Osteoblast (primary cell): Measurements from ENCODE around the gene ETV6. TPM values are rescaled to one million over a fixed set of nuclear protein-coding genes. Genes with fewer than 3 reads are reported as not detected.

ENCODE experiments used
- DNase-seq: peaks from one replicate; pipeline ENCODE4 v3.0.0; 2011; ENCODE audit warnings: low spot score, mixed read lengths; ENCODE audit not compliant: insufficient read length; ENCODE audit errors: missing footprints
- H2AFZ ChIP-seq: 2 replicates; pipeline ENCODE4 v1.6.0; 2011; ENCODE audit warnings: mild to moderate bottlenecking, low read length
- H3K27ac ChIP-seq: 2 replicates; pipeline ENCODE4 v1.5.1; 2011; ENCODE audit warnings: mild to moderate bottlenecking, low read depth, low read length, moderate library complexity
- H3K27me3 ChIP-seq: 2 replicates; pipeline ENCODE4 v1.6.0; 2012; ENCODE audit warnings: mild to moderate bottlenecking, control low read depth, inconsistent platforms, low read length, moderate library complexity; ENCODE audit not compliant: insufficient read depth
- H3K36me3 ChIP-seq: 2 replicates; pipeline ENCODE4 v1.5.1; 2011; ENCODE audit warnings: mild to moderate bottlenecking, low read length, control low read depth, moderate library complexity; ENCODE audit not compliant: insufficient read depth
- H3K4me1 ChIP-seq: 2 replicates; pipeline ENCODE4 v1.5.1; 2011; ENCODE audit warnings: mild to moderate bottlenecking, low read length, control low read depth, moderate library complexity; ENCODE audit not compliant: insufficient read depth
- H3K4me2 ChIP-seq: 2 replicates; pipeline ENCODE4 v1.6.0; 2011; ENCODE audit warnings: mild to moderate bottlenecking, low read length; ENCODE audit not compliant: insufficient read depth
- H3K4me3 ChIP-seq: fragments of 200-600 bp; sonication (generic); 3 replicates; pipeline ENCODE4 v1.5.1; 2012; ENCODE audit warnings: mild to moderate bottlenecking, low read length, inconsistent platforms; ENCODE audit not compliant: insufficient read depth
- H3K79me2 ChIP-seq: 2 replicates; pipeline ENCODE4 v1.6.0; 2012; ENCODE audit warnings: mild to moderate bottlenecking, low read length, control low read depth, inconsistent platforms; ENCODE audit not compliant: insufficient read depth
- H3K9me3 ChIP-seq: 2 replicates; pipeline ENCODE4 v1.5.1; 2011; ENCODE audit warnings: low read depth, low read length, control low read depth
- H4K20me1 ChIP-seq: 2 replicates; pipeline ENCODE4 v1.6.0; 2012; ENCODE audit warnings: mild to moderate bottlenecking, low read length, control low read depth; ENCODE audit not compliant: insufficient read depth
- total RNA-seq: library from RNA; depleted of rRNA; stranded (reverse); fragments of >200 nt; gene quantifications from 2 replicates; pipeline ENCODE4 v1.2.3, GENCODE V29; 2012
- TF ChIP-seq, protein P1 (sequence below): IDR thresholded peaks from 2 replicates; pipeline ENCODE4 v1.5.1; 2011; ENCODE audit warnings: mild to moderate bottlenecking, low read depth, low read length, moderate library complexity; ENCODE audit errors: extremely low read depth

ETV6 gene
- total RNA-seq, 1 donor = 16.3 TPM

DNA sequence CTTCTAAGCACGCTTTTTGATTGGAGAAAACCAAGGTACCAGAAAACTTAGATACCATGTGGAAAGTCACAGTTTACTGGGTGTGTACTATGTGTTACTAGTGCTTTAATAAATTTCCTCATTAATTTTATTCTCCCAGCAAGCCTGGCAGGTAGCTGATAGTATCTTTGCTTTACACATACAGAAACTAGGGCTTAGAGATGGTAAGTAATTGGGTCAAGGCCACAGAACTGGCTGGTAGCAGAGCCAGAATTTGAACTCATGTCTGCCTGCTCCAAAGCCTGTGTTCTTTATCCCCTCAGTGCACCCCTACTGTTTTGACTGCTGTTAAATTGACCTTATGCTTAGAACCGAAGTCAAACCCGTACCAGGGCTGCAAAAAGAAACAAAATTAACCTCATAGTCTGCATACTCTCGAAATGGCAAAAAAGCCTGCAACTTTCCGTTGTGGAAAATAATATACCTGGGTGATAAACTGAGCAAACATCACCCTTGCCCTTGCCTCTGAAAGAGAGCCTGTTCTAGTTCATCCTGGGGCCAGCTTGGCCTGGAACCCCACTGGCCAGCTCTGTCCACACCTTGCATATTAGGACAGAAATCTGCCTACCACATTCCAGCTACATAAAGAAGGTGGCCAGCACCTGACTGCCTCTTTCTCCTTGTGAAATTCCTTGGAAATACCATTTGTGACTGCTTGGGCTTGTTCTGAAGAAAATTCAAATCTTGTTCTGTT, 118.9 kb downstream of the ETV6 start:
- peaks cover 47% of the 10 kb centered on the region for H3K4me1 ChIP-seq
- H4K20me1 ChIP-seq = no peaks in the 10 kb centered on the region
- H2AFZ ChIP-seq = no peak overlapping the region
- H3K9me3 ChIP-seq = no peaks in the 10 kb centered on the region
- H3K36me3 ChIP-seq = peaks cover 3% of the 10 kb centered on the region
- no peaks in the 10 kb centered on the region for H3K27me3 ChIP-seq
- H3K4me2 ChIP-seq = no peak overlapping the region
- TF ChIP-seq, protein P1, sequence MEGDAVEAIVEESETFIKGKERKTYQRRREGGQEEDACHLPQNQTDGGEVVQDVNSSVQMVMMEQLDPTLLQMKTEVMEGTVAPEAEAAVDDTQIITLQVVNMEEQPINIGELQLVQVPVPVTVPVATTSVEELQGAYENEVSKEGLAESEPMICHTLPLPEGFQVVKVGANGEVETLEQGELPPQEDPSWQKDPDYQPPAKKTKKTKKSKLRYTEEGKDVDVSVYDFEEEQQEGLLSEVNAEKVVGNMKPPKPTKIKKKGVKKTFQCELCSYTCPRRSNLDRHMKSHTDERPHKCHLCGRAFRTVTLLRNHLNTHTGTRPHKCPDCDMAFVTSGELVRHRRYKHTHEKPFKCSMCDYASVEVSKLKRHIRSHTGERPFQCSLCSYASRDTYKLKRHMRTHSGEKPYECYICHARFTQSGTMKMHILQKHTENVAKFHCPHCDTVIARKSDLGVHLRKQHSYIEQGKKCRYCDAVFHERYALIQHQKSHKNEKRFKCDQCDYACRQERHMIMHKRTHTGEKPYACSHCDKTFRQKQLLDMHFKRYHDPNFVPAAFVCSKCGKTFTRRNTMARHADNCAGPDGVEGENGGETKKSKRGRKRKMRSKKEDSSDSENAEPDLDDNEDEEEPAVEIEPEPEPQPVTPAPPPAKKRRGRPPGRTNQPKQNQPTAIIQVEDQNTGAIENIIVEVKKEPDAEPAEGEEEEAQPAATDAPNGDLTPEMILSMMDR = no peak
- no peak overlapping the region for H3K4me3 ChIP-seq
- DNase-seq = no peak
- no peak overlapping the region for H3K27ac ChIP-seq
- peaks cover 37% of the 10 kb centered on the region for H3K79me2 ChIP-seq

GRCh38 chr12:11769723-11770514, 120.4 kb downstream of the ETV6 start:
- Histone ChIP-seq H4K20me1 (no peaks in the 10 kb centered on the region), H3K36me3 (no peaks in the 10 kb centered on the region), H3K9me3 (no peaks in the 10 kb centered on the region), H3K79me2 (peaks cover 38% of the 10 kb centered on the region), H3K4me2 (no peak overlapping the region), H3K27me3 (no peaks in the 10 kb centered on the region), H3K27ac (no peak overlapping the region), H2AFZ (no peak overlapping the region), H3K4me3 (no peak overlapping the region), H3K4me1 (peaks cover 37% of the 10 kb centered on the region)
- TF ChIP-seq, protein P1 = no peak
- DNase-seq = no peak

DNA sequence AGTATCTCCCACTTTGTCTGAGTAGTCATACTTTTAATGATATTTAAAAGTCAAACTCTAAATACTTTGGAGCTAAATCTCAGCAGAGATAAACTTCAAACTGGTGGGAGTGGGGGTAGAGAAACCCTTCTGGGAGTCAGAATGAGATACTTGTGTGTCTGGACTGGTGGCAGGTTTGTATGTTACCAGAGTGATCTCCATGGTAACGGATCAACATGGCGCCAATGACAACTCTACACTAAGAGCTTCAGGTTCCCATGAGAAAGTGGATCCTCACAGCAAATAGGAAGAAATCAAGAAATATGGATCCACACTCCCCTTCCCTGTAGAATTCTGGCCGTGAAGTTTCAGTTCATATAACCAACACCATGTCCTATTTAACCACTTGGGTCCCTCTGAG, 121.9 kb downstream of the ETV6 start:
- H3K27ac ChIP-seq = peak overlapping the region; percentile 26
- H2AFZ ChIP-seq = no peak overlapping the region
- TF ChIP-seq, protein P1 = no peak
- H3K27me3 ChIP-seq = no peaks in the 10 kb centered on the region
- peaks cover 22% of the 10 kb centered on the region for H3K4me1 ChIP-seq
- DNase-seq = no peak
- H3K9me3 ChIP-seq = no peaks in the 10 kb centered on the region
- peaks cover 43% of the 10 kb centered on the region for H3K79me2 ChIP-seq
- no peak overlapping the region for H3K4me2 ChIP-seq
- no peaks in the 10 kb centered on the region for H4K20me1 ChIP-seq
- no peaks in the 10 kb centered on the region for H3K36me3 ChIP-seq
- no peak overlapping the region for H3K4me3 ChIP-seq

- H2AFZ ChIP-seq = no peak overlapping the region
- DNase-seq = peak; percentile 55
Observed at GRCh38 chr12:11771895-11772502, 122.5 kb downstream of the ETV6 start.

More at GRCh38 chr12:11771895-11772502, 122.5 kb downstream of the ETV6 start:
- Histone ChIP-seq H3K27ac (peak overlapping the region; percentile 46), H3K9me3 (no peaks in the 10 kb centered on the region), H4K20me1 (no peaks in the 10 kb centered on the region), H3K4me3 (no peak overlapping the region), H3K36me3 (no peaks in the 10 kb centered on the region), H3K4me1 (peaks cover 18% of the 10 kb centered on the region), H3K27me3 (no peaks in the 10 kb centered on the region), H3K4me2 (no peak overlapping the region), H3K79me2 (peaks cover 39% of the 10 kb centered on the region)
- TF ChIP-seq, protein P1 = no peak
